K562 (cell line): ENCODE data around the gene NAGS. TPM values are rescaled to one million over a fixed set of nuclear protein-coding genes. Genes with fewer than 3 reads are reported as not detected.
A peak's percentile ranks its signal among the peaks of the same experiment; 100 is the strongest.

ENCODE experiments used
- BRCA1 ChIP-seq, 2 experiments: fragments of 450-650 bp in 1 of 2; sonication (generic) in 1 of 2; formaldehyde crosslinking in 1 of 2; IDR thresholded peaks; 2 replicates each; pipeline versions ENCODE4 v1.5.0 to v1.6.1; 2017 to 2020; ENCODE audit warnings: mild to moderate bottlenecking in 1 of 2, missing genetic modification reagents in 1 of 2
- DDX20 ChIP-seq: fragments of 450-650 bp; IDR thresholded peaks from 2 replicates; pipeline ENCODE4 v1.6.1; 2016; ENCODE audit warnings: missing genetic modification characterization, low read depth, mild to moderate bottlenecking, missing compliant biosample characterization, moderate library complexity
- MGA ChIP-seq: fragments of 450-650 bp; IDR thresholded peaks from 2 replicates; pipeline ENCODE4 v1.6.1; 2016; ENCODE audit warnings: mild to moderate bottlenecking, moderate library complexity
- PHB2 ChIP-seq: fragments of 450-650 bp; IDR thresholded peaks from 2 replicates; pipeline ENCODE4 v1.6.1; 2017; ENCODE audit warnings: low read depth
- STAT5B ChIP-seq: fragments of 250-450 bp; sonication (Bioruptor Pico); IDR thresholded peaks from 2 replicates; pipeline ENCODE4 v1.8.0; 2021; ENCODE audit warnings: mild to moderate bottlenecking, inconsistent platforms
- ZNF41 ChIP-seq: fragments of 250-450 bp; sonication (Bioruptor Pico); conservative IDR thresholded peaks from 2 replicates; pipeline ENCODE4 v1.4.0; 2020; ENCODE audit warnings: mild to moderate bottlenecking
- ZNF77 ChIP-seq: fragments of 250-450 bp; sonication (Bioruptor Pico); IDR thresholded peaks from 2 replicates; pipeline ENCODE4 v1.5.0; 2020
- polyA plus RNA-seq, 8 experiments: library from polyadenylated mRNA; depleted of rRNA in 4 of 8; stranded (reverse) in 5 of 8; unstranded in 3 of 8; fragments of >200 nt; fragmentation: Nextera tagmentation in 2 of 8; fragmentation: Illumina TruSeq in 1 of 8; extraction: Ambion mirVana in 2 of 8; extraction: Trizol in 1 of 8; gene quantifications; 2 replicates each; pipeline versions ENCODE4 v1.2.1 to v1.2.3, GENCODE V29; 2011 to 2014; ENCODE audit warnings: inconsistent platforms in 1 of 8, missing spikeins in 1 of 8
- total RNA-seq, 7 experiments: library from RNA; depleted of rRNA in 6 of 7; stranded (reverse); fragments of >200 nt in 6 of 7; fragmentation: Illumina TruSeq in 2 of 7; extraction: Trizol in 2 of 7; gene quantifications; 2 replicates each; pipeline versions ENCODE4 v1.2.1 to v1.2.3, GENCODE V29; 2011 to 2021; ENCODE audit warnings: low replicate concordance in 1 of 7
- TF ChIP-seq, protein P1 (sequence below): fragments of 250-450 bp; sonication (Bioruptor Pico); IDR thresholded peaks from 2 replicates; pipeline ENCODE4 v1.4.0; 2020; ENCODE audit warnings: mild to moderate bottlenecking, moderate library complexity, borderline replicate concordance
- TF ChIP-seq, protein P2 (sequence below), 2 experiments: IDR thresholded peaks in 1 of 2; conservative IDR thresholded peaks in 1 of 2; 2 replicates each; pipeline ENCODE4 v1.6.1; 2016; ENCODE audit warnings: low read depth in 2 of 2, mild to moderate bottlenecking in 1 of 2, missing compliant biosample characterization in 1 of 2, missing genetic modification characterization in 1 of 2, moderate library complexity in 1 of 2

The NAGS gene
- total and polyA plus RNA-seq, 9 of the 15 experiments (the other 6 are each of a cell fraction or from before 2014, with no cell fraction given) = not detected

- no peak for TF ChIP-seq ZNF77 (CRISPR knock-in tag)
- no peak for TF ChIP-seq BRCA1 (IDR thresholded peaks at IDR 0.05)
- no peak for TF ChIP-seq BRCA1 (CRISPR knock-in tag; IDR thresholded peaks at IDR 0.05)
- TF ChIP-seq STAT5B (CRISPR knock-in tag) = no peak
- TF ChIP-seq, protein P1, sequence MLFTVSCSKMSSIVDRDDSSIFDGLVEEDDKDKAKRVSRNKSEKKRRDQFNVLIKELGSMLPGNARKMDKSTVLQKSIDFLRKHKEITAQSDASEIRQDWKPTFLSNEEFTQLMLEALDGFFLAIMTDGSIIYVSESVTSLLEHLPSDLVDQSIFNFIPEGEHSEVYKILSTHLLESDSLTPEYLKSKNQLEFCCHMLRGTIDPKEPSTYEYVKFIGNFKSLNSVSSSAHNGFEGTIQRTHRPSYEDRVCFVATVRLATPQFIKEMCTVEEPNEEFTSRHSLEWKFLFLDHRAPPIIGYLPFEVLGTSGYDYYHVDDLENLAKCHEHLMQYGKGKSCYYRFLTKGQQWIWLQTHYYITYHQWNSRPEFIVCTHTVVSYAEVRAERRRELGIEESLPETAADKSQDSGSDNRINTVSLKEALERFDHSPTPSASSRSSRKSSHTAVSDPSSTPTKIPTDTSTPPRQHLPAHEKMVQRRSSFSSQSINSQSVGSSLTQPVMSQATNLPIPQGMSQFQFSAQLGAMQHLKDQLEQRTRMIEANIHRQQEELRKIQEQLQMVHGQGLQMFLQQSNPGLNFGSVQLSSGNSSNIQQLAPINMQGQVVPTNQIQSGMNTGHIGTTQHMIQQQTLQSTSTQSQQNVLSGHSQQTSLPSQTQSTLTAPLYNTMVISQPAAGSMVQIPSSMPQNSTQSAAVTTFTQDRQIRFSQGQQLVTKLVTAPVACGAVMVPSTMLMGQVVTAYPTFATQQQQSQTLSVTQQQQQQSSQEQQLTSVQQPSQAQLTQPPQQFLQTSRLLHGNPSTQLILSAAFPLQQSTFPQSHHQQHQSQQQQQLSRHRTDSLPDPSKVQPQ (CRISPR knock-in tag) = no peak
- TF ChIP-seq ZNF41 (CRISPR knock-in tag) = no peak; the same call in 1 of the 2 replicates
- no peak; the same call in 1 of the 2 replicates for TF ChIP-seq PHB2
- TF ChIP-seq MGA = 0 out of 2 replicates have a peak, but pooled peaks have one; percentile 32
- TF ChIP-seq DDX20 (tag) = no peak
- TF ChIP-seq, protein P2, sequence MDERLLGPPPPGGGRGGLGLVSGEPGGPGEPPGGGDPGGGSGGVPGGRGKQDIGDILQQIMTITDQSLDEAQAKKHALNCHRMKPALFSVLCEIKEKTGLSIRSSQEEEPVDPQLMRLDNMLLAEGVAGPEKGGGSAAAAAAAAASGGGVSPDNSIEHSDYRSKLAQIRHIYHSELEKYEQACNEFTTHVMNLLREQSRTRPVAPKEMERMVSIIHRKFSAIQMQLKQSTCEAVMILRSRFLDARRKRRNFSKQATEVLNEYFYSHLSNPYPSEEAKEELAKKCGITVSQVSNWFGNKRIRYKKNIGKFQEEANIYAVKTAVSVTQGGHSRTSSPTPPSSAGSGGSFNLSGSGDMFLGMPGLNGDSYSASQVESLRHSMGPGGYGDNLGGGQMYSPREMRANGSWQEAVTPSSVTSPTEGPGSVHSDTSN (CRISPR knock-in tag; IDR thresholded peaks at IDR 0.05; ENCODE audit: low read depth) = no peak
- TF ChIP-seq, protein P2 (tag; conservative IDR thresholded peaks at IDR 0.05; ENCODE audit: low read depth) = no peak
Observed at GRCh38 chr17:44014437-44015172, 10.2 kb downstream of the NAGS start, which contains the start of gene TMEM101 (continued).
